HCT116 (cell line): ENCODE results near the gene ZNF254.

Experiments
- EGR1 ChIP-seq: IDR thresholded peaks from 2 replicates; pipeline ENCODE4 v1.6.1; 2012; ENCODE audit warnings: low read depth
- EZH2 ChIP-seq: fragments of 200-600 bp; sonication (generic); IDR thresholded peaks from 2 replicates; pipeline ENCODE4 v1.6.1; 2017; ENCODE audit warnings: antibody characterized with exemption, mixed run types
- EZH2phosphoT487 ChIP-seq: fragments of 200-600 bp; IDR thresholded peaks from 2 replicates; pipeline ENCODE4 v1.6.1; 2018; ENCODE audit warnings: antibody characterized with exemption, borderline replicate concordance
- FOSL1 ChIP-seq: IDR thresholded peaks from 2 replicates; pipeline ENCODE4 v1.6.1; 2012; ENCODE audit warnings: low read depth
- POLR2AphosphoS5 ChIP-seq: IDR thresholded peaks from 2 replicates; pipeline ENCODE4 v1.6.1; 2011; ENCODE audit warnings: mild to moderate bottlenecking, low read depth, low read length, moderate library complexity
- RAD21 ChIP-seq: IDR thresholded peaks from 2 replicates; pipeline ENCODE4 v1.6.1; 2012; ENCODE audit warnings: low read depth, mild to moderate bottlenecking
- SP1 ChIP-seq: IDR thresholded peaks from 2 replicates; pipeline ENCODE4 v1.6.1; 2012; ENCODE audit warnings: low read depth
- SRF ChIP-seq: IDR thresholded peaks from 2 replicates; pipeline ENCODE4 v1.6.1; 2012; ENCODE audit warnings: low read depth
- YY1 ChIP-seq: IDR thresholded peaks from 2 replicates; pipeline ENCODE4 v1.6.1; 2011; ENCODE audit warnings: low read length, low read depth, moderate library complexity, mild to moderate bottlenecking; ENCODE audit not compliant: insufficient replicate concordance; ENCODE audit errors: extremely low read depth
- TF ChIP-seq, protein P1 (sequence below), 3 experiments: fragments of 200-600 bp in 1 of 3; sonication (generic) in 1 of 3; IDR thresholded peaks in 2 of 3; conservative IDR thresholded peaks in 1 of 3; 2 replicates each; pipeline ENCODE4 v1.5.1; 2012 to 2017; ENCODE audit warnings: low read depth in 2 of 3, low read length in 2 of 3, antibody characterized with exemption in 1 of 3, borderline replicate concordance in 1 of 3, control low read depth in 1 of 3, mild to moderate bottlenecking in 1 of 3, mixed read lengths in 1 of 3, mixed run types in 1 of 3, moderate library complexity in 1 of 3; ENCODE audit not compliant: insufficient read depth in 1 of 3
- TF ChIP-seq, protein P2 (sequence below): IDR thresholded peaks from 2 replicates; pipeline ENCODE4 v1.6.1; 2011; ENCODE audit warnings: mild to moderate bottlenecking, low read length, moderate library complexity; ENCODE audit not compliant: insufficient replicate concordance; ENCODE audit errors: extremely low read depth
- TF ChIP-seq, protein P3 (sequence below): IDR thresholded peaks from 2 replicates; pipeline ENCODE4 v1.6.1; 2012; ENCODE audit warnings: low read depth
- TF ChIP-seq, protein P4 (sequence below): IDR thresholded peaks from 2 replicates; pipeline ENCODE4 v1.6.1; 2012
- TF ChIP-seq, protein P5 (sequence below): IDR thresholded peaks from 2 replicates; pipeline ENCODE4 v1.6.1; 2012

DNA sequence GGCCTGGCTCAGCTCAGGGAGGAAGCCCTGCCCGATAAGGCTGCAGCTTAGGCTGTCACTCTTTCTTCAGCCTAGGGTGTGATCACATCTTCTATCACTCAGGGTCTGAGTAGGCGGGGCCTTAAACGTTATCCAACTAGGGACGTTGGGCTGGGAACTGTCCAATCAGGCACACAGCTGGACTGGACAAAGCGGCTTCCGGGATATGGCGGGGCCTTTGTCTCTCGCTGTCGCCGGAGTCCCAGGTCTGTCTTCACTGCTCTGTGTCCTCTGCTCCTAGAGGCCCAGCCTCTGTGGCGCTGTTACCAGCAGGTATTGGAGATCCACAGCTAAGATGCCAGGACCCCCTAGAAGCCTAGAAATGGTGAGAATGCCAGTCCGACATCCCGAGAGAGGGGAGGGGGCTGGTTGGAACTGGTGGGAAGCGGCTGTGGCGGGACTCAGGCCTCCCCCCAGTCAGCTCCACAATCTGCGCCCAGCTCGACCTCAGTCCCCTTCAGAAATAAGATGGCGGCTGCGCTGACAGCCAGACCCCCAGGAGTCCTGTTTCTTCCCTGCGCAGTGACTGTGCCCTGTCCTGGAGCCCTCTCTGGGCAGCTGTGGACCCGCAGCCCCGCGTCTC lies at the start of gene ZNF254:
- TF ChIP-seq YY1 (no peak), EGR1 (no peak), RAD21 (no peak), POLR2AphosphoS5 (no peak), SP1 (no peak), SRF (no peak), EZH2phosphoT487 (no peak), FOSL1 (no peak), EZH2 (no peak)
- TF ChIP-seq, protein P1, sequence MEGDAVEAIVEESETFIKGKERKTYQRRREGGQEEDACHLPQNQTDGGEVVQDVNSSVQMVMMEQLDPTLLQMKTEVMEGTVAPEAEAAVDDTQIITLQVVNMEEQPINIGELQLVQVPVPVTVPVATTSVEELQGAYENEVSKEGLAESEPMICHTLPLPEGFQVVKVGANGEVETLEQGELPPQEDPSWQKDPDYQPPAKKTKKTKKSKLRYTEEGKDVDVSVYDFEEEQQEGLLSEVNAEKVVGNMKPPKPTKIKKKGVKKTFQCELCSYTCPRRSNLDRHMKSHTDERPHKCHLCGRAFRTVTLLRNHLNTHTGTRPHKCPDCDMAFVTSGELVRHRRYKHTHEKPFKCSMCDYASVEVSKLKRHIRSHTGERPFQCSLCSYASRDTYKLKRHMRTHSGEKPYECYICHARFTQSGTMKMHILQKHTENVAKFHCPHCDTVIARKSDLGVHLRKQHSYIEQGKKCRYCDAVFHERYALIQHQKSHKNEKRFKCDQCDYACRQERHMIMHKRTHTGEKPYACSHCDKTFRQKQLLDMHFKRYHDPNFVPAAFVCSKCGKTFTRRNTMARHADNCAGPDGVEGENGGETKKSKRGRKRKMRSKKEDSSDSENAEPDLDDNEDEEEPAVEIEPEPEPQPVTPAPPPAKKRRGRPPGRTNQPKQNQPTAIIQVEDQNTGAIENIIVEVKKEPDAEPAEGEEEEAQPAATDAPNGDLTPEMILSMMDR (IDR thresholded peaks at IDR 0.05 in 2 of 3, conservative IDR thresholded peaks at IDR 0.05 in 1 of 3; ENCODE audit: borderline replicate concordance in 1 of 3, insufficient read depth in 1 of 3, low read depth in 2 of 3, low read length in 2 of 3): no peak
- TF ChIP-seq, protein P2, sequence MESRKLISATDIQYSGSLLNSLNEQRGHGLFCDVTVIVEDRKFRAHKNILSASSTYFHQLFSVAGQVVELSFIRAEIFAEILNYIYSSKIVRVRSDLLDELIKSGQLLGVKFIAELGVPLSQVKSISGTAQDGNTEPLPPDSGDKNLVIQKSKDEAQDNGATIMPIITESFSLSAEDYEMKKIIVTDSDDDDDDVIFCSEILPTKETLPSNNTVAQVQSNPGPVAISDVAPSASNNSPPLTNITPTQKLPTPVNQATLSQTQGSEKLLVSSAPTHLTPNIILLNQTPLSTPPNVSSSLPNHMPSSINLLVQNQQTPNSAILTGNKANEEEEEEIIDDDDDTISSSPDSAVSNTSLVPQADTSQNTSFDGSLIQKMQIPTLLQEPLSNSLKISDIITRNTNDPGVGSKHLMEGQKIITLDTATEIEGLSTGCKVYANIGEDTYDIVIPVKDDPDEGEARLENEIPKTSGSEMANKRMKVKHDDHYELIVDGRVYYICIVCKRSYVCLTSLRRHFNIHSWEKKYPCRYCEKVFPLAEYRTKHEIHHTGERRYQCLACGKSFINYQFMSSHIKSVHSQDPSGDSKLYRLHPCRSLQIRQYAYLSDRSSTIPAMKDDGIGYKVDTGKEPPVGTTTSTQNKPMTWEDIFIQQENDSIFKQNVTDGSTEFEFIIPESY: no peak
- TF ChIP-seq, protein P3, sequence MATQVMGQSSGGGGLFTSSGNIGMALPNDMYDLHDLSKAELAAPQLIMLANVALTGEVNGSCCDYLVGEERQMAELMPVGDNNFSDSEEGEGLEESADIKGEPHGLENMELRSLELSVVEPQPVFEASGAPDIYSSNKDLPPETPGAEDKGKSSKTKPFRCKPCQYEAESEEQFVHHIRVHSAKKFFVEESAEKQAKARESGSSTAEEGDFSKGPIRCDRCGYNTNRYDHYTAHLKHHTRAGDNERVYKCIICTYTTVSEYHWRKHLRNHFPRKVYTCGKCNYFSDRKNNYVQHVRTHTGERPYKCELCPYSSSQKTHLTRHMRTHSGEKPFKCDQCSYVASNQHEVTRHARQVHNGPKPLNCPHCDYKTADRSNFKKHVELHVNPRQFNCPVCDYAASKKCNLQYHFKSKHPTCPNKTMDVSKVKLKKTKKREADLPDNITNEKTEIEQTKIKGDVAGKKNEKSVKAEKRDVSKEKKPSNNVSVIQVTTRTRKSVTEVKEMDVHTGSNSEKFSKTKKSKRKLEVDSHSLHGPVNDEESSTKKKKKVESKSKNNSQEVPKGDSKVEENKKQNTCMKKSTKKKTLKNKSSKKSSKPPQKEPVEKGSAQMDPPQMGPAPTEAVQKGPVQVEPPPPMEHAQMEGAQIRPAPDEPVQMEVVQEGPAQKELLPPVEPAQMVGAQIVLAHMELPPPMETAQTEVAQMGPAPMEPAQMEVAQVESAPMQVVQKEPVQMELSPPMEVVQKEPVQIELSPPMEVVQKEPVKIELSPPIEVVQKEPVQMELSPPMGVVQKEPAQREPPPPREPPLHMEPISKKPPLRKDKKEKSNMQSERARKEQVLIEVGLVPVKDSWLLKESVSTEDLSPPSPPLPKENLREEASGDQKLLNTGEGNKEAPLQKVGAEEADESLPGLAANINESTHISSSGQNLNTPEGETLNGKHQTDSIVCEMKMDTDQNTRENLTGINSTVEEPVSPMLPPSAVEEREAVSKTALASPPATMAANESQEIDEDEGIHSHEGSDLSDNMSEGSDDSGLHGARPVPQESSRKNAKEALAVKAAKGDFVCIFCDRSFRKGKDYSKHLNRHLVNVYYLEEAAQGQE: no peak
- TF ChIP-seq, protein P4, sequence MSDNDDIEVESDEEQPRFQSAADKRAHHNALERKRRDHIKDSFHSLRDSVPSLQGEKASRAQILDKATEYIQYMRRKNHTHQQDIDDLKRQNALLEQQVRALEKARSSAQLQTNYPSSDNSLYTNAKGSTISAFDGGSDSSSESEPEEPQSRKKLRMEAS: no peak
- TF ChIP-seq, protein P5, sequence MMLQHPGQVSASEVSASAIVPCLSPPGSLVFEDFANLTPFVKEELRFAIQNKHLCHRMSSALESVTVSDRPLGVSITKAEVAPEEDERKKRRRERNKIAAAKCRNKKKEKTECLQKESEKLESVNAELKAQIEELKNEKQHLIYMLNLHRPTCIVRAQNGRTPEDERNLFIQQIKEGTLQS: no peak
